ENCODE measurements around the gene JAZF1.

JAZF1 gene

DNA sequence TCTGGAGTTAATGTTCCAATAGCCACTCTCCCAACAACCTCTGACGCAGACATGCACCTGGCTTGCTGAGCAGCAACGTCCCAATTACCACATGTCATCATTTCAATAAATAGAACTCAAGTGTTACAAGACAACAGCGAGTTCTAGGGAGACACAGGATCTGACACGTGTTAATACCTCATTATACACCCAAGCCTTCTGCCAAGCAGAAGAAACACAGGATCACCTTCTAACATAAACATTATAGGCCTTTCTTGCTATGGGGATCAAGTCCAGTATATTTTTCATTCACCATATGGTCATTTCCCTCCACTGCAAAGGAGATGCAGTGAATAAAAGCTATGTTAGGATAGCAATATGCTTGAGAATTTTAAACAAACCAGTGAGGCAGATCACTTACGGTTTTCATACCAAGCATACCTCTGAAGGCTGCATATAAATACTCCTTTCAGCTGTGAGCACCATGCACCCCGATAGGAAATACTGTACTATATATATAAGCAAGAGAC, 74.2 kb downstream of the JAZF1 start:
- DNase-seq (ENCODE audit: low read depth) = no peak

DNA sequence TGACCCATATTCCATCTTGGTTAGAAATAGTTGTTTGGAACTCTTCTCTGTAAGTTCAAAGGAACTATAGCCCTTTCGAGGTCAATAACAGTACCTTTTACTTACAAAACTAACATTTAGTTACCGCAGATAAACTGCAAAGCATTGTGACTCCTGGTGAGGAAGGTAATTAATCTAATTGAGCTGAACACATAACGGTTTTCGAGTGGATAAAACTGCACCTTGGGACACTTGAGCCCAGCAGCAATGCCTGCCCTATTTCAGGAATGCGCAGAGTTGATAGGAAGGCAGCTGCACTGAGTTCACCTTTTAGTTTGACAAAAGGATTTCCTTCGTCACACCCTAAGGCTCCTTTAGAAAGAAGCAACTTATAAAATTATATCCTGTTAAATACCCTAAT, 75.4 kb downstream of the JAZF1 start:
- no peak for DNase-seq (ENCODE audit: low read depth)

DNA sequence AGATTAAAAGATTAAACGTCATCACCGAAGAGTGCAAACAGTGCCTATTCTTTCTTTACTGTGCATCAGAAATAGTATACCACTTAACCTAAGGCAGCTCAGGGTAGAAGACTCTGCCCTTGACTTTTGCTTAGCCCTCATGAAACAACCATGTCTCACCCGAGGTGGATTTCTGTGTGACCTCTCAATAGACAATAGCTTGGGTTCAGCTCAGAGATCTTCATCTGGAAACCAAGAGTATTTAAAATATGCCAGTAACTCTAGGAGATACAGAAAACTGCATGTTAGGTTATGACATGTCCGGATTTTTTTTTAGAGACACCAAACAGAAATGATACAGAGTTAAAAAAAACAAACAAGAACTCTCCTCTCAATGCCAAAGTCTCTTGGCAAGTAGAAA, 75.8 kb downstream of the JAZF1 start:
- no peak for DNase-seq (ENCODE audit: low read depth)

DNA sequence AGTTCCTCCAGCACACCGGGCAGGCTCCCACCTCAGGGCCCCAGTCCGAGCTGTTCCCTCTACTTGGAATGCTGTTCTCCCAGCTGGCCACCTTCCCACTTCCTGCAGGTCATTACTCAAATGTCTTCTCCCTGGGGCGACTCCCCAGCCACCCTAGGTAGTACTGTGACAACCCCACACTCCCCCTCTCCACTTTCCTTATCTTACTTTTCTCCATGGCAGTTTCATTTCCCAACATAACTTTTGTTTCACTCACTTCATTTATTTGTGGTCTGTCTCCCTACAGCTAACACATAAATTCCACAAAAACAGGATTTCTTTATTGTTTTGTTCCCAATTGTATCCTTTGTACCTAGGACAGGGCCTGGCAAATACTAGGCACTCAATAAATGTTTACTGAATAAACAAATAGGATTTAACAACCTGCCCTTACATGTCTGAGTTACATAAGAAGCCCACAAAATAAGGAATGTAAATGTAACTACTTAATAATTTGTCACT, 76.5 kb downstream of the JAZF1 start:
- DNase-seq (ENCODE audit: low read depth) = no peak

DNA sequence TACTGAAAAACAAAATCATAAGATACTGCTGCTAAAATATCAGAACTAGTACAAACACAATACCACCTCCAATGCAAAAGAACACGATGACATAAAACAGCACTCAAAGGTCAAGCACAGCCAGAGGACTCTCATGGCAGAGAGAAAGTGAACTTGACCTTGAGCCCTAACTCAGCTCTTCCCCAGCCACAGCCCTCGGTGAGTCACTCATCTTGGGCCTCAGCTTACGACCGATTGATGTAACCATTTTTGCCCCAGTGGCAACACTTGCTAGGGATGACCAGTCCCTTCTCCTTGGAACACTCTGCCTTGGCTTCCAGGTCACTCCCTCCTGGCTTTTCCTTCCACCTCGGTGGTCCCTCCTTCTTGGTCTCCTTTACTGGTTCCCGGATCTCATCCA, 77.8 kb downstream of the JAZF1 start:
- DNase-seq (ENCODE audit: low read depth) = no peak

DNA sequence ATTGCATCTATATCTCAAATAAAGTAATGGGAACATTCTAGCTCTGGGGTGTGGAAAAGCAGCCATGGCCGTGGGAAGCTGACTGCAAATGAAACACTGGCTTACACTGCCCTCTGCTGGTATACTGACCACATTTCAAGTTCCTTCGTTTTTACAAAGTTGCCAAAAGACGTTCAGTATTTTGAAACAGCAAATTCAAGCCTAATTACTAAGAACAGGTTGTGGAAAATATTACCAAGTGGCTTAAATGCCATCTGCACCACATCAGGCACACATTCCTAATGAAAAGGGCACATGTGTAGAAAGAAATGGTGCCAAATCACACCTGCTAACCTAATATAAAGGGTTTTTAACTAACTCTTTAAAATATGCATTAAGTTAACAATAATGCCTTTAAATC, 83.9 kb downstream of the JAZF1 start:
- peak; percentile 36 for DNase-seq (ENCODE audit: low read depth)

DNA sequence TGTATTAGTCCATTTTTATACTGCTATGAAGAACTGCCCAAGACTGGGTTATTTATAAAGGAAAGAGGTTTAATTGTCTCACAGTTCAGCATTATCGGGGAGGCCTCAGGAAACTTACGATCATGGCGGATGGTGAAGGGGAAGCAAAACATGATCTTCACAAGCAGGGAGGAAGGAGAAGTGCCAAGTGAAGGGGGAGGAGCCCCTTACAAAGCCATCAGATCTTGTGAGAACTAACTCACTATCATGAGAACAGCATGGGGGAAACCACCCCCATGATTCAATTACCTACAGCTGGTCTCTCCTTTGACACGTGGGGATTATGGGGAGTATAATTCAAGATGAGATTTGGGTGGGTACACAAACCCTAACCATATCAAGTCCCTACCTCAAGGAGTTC, 85.4 kb downstream of the JAZF1 start:
- DNase-seq (ENCODE audit: low read depth) = no peak

DNA sequence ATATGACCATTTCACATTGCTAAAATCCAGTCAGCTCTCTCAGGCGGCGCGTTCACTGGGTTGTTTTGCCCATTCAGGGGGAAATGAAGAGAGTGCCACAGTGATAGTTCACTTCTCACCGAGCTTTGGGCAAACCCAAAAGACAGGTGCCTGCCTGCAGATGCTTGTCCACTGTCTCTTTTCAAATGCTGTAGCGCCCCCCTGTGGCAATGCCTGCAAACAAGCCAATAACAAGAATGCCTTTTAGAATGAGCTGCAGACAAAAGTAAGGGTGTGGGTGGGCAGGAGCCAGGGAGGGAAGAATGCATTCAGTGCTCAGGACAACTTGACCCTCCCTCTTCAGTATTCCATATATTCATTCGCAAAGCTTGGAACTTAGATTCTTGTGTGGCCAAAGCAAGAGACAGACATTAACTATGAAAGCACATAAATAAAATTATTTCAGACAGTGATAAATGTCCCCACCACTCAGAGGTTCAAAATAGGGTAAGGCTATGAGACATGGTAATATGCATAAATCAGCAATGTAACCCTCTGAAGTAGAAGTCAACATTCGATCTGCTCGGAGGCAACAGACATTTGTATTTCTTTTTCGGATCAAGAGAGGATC, 86.9 kb downstream of the JAZF1 start:
- no peak for DNase-seq (ENCODE audit: low read depth)

DNA sequence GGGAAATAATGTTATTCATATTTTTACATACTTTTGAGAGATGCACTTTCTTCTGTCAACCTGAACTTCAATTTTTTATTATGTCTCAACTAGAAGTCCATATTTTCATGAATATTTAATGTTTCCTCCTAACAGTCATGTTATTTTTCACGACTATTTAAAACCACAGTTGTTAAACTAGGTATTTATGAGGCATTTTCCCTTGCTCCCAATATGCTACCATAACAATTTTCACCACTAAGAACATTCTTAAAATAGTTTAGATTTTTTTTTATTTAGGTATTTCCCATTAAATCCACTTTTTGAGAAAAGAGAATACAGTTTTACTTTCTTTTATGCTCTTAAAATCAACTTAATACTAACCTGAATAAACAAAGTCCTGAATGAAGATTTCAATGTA, 89.4 kb downstream of the JAZF1 start:
- DNase-seq (ENCODE audit: low read depth) = no peak

DNA sequence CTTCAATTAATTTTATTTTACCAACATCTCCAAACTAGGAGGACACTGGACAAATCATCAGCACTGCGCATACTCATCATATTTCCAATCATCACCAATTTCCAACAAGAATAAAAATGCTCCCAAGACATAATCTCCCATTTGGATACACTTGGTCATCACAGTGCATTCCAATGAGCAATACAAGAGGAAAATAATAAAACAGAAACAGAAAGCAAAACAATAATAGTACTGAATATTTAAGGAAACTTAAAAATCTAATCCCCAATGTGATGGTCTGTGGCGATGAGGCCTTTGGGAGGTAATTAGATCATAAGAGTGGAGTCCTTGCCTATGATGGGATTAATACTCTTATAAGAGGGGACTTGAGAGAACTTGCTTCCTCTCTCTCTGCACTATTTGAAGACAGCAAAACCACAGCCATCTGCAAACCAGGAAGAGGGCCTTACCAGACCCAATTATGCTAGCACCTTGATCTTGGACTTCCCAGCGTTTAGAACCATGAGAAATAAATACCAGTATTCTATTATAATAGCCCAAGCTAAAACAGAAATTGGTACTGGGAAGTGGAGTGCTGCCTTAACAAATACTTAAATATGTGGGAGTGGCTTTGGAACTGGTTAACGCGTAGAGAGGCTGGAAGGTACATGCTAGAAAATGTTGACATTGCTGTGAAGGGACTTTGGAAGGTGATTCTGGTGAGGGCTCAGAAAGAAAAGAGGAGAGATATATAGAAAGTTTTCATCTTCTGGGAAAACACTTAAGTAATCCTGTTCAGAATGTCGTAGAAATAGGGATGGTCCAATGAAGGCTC, 91.5 kb downstream of the JAZF1 start:
- DNase-seq (ENCODE audit: low read depth) = no peak

DNA sequence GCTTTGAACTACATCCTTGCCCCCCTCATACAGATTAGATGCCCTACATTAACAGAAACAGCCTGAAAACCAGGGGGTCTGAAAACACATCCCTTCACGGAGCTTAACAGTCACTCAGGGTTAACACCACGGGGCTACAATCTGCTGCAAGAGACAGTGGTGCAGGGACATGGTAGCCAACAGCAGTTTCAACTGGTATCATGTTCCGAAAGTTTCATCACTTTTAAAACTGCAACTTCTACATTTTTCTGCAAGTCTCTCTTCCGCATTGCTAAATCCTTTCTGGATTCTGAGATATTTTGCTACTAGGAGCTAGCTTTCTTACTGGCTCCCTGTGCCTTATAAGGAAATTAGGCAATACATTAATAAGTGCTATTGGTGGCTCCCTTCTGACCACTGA, 92.6 kb downstream of the JAZF1 start:
- DNase-seq (ENCODE audit: low read depth) = no peak

DNA sequence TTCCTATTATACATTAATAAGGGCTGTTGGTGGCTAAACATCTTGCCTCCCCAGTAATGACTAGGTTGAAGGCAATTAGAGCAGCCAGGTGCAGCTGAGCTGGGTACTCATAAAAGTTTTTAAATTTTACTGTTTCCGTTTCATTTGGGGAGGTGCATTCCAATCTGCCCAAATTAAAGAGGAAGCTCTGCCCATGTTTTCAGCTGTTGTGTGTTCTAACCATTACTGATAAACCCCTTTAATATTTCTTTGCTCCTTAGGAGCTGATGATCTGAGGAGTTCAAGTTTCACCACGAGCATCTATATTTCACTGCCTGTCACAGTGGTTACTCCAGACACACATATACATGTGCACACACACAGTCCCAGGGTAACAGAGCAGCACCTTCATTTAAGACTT, 94.4 kb downstream of the JAZF1 start:
- no peak for DNase-seq (ENCODE audit: low read depth)

DNA sequence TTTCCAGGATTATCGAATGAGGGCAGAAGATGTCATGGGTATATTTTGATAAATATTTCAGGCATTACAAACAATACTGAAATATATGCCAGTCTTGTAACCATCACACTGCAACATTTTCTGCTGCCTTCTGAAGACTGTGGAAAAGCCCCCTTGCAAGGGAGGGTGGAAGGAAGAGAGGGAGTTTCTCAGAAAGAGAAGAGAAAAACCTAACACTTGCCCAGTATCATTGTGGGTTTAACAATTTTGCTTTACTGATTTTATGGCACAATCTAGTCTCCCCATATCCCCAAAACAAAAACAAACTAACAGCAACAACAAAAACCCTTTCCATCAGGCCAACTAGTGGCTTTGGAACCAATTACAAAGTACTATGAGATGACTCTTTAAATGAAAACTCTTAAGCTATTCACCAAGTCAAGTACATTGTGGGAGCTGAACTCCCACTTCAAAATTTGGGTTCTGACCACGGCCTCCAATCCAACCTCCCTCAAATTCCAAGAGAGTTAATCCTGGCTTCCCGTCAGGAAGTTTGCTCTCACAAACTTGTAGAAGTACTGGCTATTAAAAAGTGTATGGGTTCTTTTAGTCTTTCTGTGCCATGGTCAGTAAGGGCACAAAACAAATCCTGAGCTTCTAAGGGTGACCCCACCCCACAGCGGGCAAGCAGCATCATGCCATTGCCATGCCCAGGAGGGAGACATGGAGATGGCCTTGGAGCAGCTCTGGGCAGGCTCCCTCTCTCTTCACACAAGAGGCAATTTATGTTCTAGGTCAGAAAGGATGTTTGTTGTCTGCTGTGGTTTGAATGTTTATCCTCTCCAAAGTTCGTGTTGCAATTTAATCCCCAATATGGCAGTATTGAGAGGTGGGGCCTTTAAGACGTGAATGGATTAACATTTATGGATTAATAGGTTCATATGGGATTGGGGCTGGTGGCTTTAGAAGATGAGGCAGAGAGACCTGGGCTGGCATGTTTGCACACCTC, 96.3 kb downstream of the JAZF1 start:
- DNase-seq (ENCODE audit: low read depth) = no peak

DNA sequence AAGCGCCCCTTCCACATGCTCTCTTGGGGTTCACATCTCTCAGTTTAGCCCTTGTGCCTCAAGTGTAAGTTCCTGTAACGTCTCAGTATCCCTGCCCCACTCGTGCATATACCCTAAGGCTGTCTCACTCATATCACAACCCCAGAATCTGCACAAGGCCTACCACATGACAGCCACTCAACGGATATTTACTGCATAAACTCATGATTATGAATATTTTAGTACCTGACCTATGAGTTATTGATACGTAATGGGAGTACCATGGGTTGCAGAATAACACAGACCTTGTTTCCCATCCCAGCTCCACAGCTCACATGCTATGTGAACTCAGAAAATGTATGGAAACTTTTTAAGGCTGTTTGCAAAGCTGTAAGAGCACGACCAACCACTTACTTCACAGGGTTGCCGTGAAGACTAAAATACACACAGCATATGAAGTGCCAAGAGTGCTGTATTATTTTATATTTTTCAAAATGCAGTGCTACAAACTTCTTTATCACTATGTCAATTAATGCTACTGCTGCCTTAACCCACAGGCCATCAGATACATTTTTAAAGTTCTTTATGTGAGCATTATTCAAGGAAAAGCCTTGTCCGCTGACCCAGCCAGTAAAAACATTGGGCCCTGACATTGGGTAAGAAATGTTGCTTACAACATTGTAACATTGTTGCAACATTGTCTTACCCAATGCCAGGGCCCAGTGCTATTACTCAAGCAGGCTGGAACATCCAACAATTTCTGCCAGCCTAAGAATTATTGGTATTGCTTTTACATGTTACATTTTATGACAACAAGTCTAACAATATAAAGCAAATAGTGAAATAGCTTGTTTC, 97.2 kb downstream of the JAZF1 start:
- DNase-seq (ENCODE audit: low read depth) = no peak

DNA sequence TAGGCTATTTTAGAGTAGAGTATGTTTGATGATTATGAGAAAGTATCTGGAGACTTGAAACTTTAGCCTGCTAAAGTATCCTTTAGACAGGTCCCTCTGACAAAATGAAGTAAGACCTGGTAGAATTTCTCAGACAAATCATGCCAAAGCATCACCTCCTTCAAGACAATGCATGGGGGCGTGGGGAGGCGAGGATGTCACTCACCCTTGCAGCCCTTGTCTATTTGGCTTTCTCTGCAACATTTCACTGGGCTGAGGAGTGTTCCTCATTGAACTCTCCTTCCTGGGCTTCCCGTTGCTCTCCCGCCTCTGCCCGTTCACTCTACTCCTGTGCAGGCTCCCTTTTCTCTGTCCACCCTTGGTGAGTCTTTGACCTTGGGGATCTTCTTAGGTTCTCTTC, 98.5 kb downstream of the JAZF1 start:
- DNase-seq (ENCODE audit: low read depth) = no peak

DNA sequence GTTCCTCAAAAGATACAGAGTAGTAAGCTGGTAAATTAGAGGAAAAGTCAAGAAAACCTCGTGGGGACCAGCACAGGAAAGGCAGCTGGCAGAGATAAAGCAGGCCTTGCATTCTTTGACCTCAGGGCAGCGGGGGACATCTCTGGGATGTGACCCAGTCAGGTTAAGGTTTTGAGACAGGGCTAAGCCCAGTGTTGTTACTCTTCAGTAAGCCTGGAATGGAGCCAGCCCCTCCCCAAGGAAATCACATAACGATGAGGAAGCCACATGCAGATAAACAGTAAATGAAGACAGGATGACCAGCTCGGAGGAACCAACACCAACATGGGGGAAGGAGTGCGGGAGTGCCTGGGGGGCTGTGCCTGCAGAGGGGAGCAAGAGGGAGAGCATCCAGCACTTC, 99.6 kb downstream of the JAZF1 start:
- DNase-seq (ENCODE audit: low read depth) = no peak

DNA sequence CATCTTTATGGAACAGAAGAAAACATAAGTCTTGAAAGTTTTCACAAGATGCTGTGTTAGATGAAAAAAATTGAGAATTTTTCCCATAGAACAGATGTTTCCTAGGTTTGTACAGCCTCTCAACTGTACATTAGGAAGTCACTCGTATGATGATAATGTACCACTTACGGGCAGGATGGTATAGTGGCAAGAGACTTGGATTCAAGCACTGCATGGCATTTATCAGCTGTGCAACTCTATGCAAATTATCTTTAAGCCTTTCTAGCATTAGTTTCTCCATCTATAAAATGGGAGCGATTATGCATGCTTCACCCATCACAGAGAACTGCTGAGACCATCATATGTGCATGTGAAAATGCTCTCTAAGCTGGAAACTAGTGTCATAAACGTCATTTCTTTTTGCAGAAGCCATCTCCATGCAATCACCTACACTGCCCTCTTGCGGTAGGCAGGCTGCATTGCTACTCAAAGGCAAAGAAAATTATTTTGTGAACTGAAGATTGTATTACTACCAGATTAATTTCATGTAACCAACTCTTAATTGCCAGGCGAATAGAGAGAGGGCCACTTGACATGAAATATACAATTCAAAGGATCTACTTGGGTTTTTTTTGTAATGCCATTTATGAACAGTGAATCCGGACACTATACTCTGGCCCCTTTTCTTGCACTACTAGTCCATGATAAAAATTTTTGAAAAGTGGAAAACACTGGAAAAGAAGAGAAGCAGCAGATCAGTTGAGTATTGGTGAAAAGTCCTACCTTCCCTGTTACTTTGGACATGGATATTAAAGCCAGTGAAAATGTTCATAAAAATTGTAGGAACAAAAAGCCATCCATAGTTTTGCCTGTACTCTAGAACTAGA, 102.3 kb downstream of the JAZF1 start:
- DNase-seq (ENCODE audit: low read depth) = peak; percentile 27

DNA sequence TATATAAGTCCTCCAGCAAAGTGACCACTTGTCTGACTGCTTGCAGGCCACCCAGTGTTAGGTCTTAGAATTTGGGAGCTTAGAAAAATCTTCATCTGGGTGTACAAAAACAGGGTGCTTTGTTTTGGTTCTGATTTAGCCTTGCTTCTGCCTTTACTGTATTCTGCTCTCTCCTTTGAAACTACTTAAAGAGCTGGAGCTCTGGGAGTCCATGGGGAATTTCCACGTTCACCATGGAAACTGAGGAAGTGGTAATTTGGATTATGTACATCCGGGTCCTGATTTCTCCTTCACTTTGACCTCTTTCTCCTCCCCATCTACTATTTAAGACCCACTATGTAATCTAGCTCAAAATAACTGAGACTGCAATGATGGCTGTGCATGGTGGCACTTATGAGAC, 103.0 kb downstream of the JAZF1 start:
- DNase-seq (ENCODE audit: low read depth) = no peak

DNA sequence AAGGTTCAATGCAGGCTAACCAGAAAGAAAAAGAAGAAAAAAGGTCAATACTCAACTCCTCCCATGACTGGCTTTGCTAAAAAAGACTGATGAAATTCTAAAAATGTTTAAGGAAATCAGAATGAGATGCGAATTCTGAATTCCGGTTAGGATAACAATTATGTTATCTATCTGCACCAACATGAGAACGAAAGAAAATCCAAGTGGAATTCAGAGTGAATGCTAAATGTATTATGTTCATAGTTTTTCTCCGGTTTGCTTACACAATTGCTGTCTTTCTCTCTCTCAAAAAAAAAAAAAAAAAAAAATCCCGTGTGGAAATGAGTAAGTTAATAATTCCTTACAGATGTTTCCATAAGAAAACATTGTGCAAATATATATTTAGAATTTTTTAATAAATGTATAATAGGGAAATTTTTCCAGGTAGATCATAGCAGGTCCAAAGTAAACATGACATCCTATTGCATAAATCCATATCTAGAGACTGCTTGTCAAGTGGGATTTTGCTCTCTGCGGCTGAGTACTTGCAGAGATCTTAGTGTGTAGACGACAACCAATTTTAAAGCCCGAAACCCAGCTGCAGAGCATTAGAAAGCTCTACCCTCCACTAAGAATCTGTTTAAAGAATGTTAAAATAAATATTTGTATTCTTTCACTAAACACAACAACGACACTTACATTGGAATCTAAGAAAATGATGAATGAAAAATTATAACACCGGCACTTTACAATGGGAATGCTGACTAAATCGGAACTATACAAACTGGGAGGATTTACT, 104.0 kb downstream of the JAZF1 start:
- DNase-seq (ENCODE audit: low read depth) = no peak

Data from stimulated activated CD4-positive, alpha-beta T cell treated with anti-CD3 and anti-CD28 coated beads, Interleukin-2, amount 100 ng/mL, for 4 hours (primary cell).